K562 (cell line): ENCODE results near the gene EFNA1. TPM values are rescaled to one million over a fixed set of nuclear protein-coding genes. Genes with fewer than 3 reads are reported as not detected.

ENCODE experiments used
- ATAC-seq: fragments of 200-7000 bp; cut with Tn5 transposase; 3 replicates; pipeline ENCODE4 v1.9.1; 2020; ENCODE audit warnings: moderate library complexity
- BruUV-seq: library from RNA; stranded (reverse); fragments of 400-500 nt; replicated peaks from 2 replicates; lab custom pipeline; 2021; lab: Mats Ljungman, UMichigan
- CTCF ChIA-PET: fragments of 300-600 bp; formaldehyde crosslinking; extraction: SDS; loops from one replicate; lab custom pipeline; 2021; ENCODE audit warnings: low intra/inter-chr PET ratio; lab: Yijun Ruan, JAX
- POLR2A ChIA-PET: fragments of 300-600, 350-650 bp; sonication (Branson Sonifier 250); formaldehyde crosslinking; extraction: SDS; loops from one replicate; lab custom pipeline; 2021; ENCODE audit warnings: antibody characterized with exemption, inconsistent platforms; lab: Yijun Ruan, JAX
- DNase-seq, 4 experiments: peaks; one replicate each; pipeline versions ENCODE4 v3.0.0 to v3.0.0-alpha.2; 2011 to 2018; ENCODE audit warnings: low spot score in 3 of 4, mixed read lengths in 3 of 4; ENCODE audit errors: extremely low read depth in 1 of 4
- FAIRE-seq: peaks from 2 replicates; lab custom pipeline; 2011; peaks lifted over from hg19 to GRCh38; lab: Jason Lieb, UNC
- H2AFZ ChIP-seq: 2 replicates; pipeline ENCODE4 v1.6.0; 2011; ENCODE audit warnings: low read depth, low read length, control low read depth, inconsistent platforms
- H3K27ac ChIP-seq: fragments of 200-600 bp; 3 replicates; pipeline ENCODE4 v1.8.0; 2011; ENCODE audit warnings: low read depth, mild to moderate bottlenecking, control low read depth, inconsistent platforms, low read length, moderate library complexity, mixed read lengths; ENCODE audit errors: extremely low read depth
- H3K27me3 ChIP-seq, 2 experiments: fragments of 300-600 bp in 1 of 2; 2 replicates in 1 of 2; 3 replicates in 1 of 2; pipeline versions ENCODE4 v1.6.0 to v1.8.0; 2011; ENCODE audit warnings: inconsistent platforms in 2 of 2, low read length in 2 of 2, mild to moderate bottlenecking in 1 of 2, mixed read lengths in 1 of 2, moderate library complexity in 1 of 2; ENCODE audit not compliant: control insufficient read depth in 2 of 2, insufficient read depth in 2 of 2
- H3K36me3 ChIP-seq: fragments of 300-600 bp; 3 replicates; pipeline ENCODE4 v1.8.0; 2011; ENCODE audit warnings: mild to moderate bottlenecking, low read length, inconsistent platforms; ENCODE audit not compliant: control insufficient read depth, insufficient read depth
- H3K4me1 ChIP-seq, 2 experiments: fragments of 200-600 bp in 1 of 2; replicated peaks in 1 of 2; 2 replicates in 1 of 2; 3 replicates in 1 of 2; pipeline versions ENCODE4 v1.5.1 to v1.8.0; 2011; ENCODE audit warnings: inconsistent platforms in 2 of 2, low read length in 2 of 2, mild to moderate bottlenecking in 1 of 2, mixed read lengths in 1 of 2, moderate library complexity in 1 of 2; ENCODE audit not compliant: control insufficient read depth in 2 of 2, insufficient read depth in 2 of 2
- H3K4me2 ChIP-seq: 2 replicates; pipeline ENCODE4 v1.6.1; 2011; ENCODE audit warnings: low read length, control low read depth, inconsistent platforms, mixed read lengths; ENCODE audit not compliant: insufficient read depth
- H3K4me3 ChIP-seq: fragments of 200-600 bp; sonication (generic), shearing (Covaris generic); 2 replicates; pipeline ENCODE4 v1.5.1; 2016; ENCODE audit warnings: control low read depth, inconsistent platforms
- H3K79me2 ChIP-seq: fragments of 200-600 bp; 3 replicates; pipeline ENCODE4 v1.8.0; 2011; ENCODE audit warnings: low read length, inconsistent platforms; ENCODE audit not compliant: control insufficient read depth, insufficient read depth
- H3K9ac ChIP-seq, 2 experiments: 2 replicates each; pipeline versions ENCODE4 v1.6.0 to v1.6.1; 2011; ENCODE audit warnings: low read depth in 2 of 2, low read length in 2 of 2, control low read depth in 1 of 2, inconsistent platforms in 1 of 2, mild to moderate bottlenecking in 1 of 2, mixed read lengths in 1 of 2; ENCODE audit not compliant: insufficient read depth in 1 of 2
- H3K9me1 ChIP-seq: one replicate; pipeline ENCODE4 v1.6.0; 2011; ENCODE audit warnings: inconsistent platforms, mild to moderate bottlenecking, low read length, moderate library complexity; ENCODE audit not compliant: control insufficient read depth, insufficient read depth
- H3K9me3 ChIP-seq: replicated peaks from 2 replicates; pipeline ENCODE4 v1.5.1; 2011; ENCODE audit warnings: low read depth, low read length, inconsistent platforms; ENCODE audit not compliant: control insufficient read depth, insufficient read depth
- H4K20me1 ChIP-seq: replicated peaks from 2 replicates; pipeline ENCODE4 v1.6.1; 2011; ENCODE audit warnings: low read length, inconsistent platforms, mixed read lengths; ENCODE audit not compliant: control insufficient read depth, insufficient read depth
- BCL6 ChIP-seq: fragments of 250-450 bp; sonication (Bioruptor Pico); IDR thresholded peaks from 2 replicates; pipeline ENCODE4 v1.4.0; 2020
- FIP1L1 ChIP-seq: fragments of 200-400 bp; formaldehyde crosslinking; IDR thresholded peaks from 2 replicates; pipeline ENCODE4 v1.6.1; 2018; ENCODE audit warnings: mild to moderate bottlenecking, low read depth, low read length; ENCODE audit not compliant: poor library complexity, severe bottlenecking
- HMGN3 ChIP-seq: IDR thresholded peaks from 2 replicates; pipeline ENCODE4 v1.6.1; 2011; ENCODE audit warnings: borderline replicate concordance, low read depth, mild to moderate bottlenecking, mixed read lengths, low read length; ENCODE audit not compliant: insufficient read length; ENCODE audit errors: extremely low read depth
- MBD1 ChIP-seq: fragments of 250-450 bp; sonication (Bioruptor Pico); IDR thresholded peaks from 2 replicates; pipeline ENCODE4 v1.8.0; 2022; ENCODE audit warnings: inconsistent platforms
- MNT ChIP-seq, 2 experiments: fragments of 450-650 bp; conservative IDR thresholded peaks; 2 replicates each; pipeline ENCODE4 v1.6.1; 2017; ENCODE audit warnings: mild to moderate bottlenecking in 2 of 2, moderate library complexity in 2 of 2
- NRF1 ChIP-seq, 2 experiments: fragments of 450-650 bp; IDR thresholded peaks in 1 of 2; conservative IDR thresholded peaks in 1 of 2; 2 replicates each; pipeline ENCODE4 v1.6.1; 2014; ENCODE audit warnings: mild to moderate bottlenecking in 2 of 2
- POLR2G ChIP-seq: fragments of 200-400 bp; formaldehyde crosslinking; IDR thresholded peaks from 2 replicates; pipeline ENCODE4 v1.6.1; 2017; ENCODE audit warnings: low read depth, mild to moderate bottlenecking, antibody characterized with exemption, low read length, moderate library complexity
- RBBP5 ChIP-seq: fragments of 200-600 bp; sonication (generic); IDR thresholded peaks from 2 replicates; pipeline ENCODE4 v1.6.1; 2012; ENCODE audit warnings: borderline replicate concordance, mild to moderate bottlenecking, low read length, control low read depth, inconsistent platforms; ENCODE audit not compliant: insufficient read depth, poor library complexity, severe bottlenecking
- RBM14 ChIP-seq: fragments of 200-400 bp; formaldehyde crosslinking; IDR thresholded peaks from 2 replicates; pipeline ENCODE4 v1.6.1; 2018; ENCODE audit warnings: low read depth, mild to moderate bottlenecking, low read length, moderate library complexity, borderline replicate concordance; ENCODE audit not compliant: insufficient read depth
- USF1 ChIP-seq: sonication (generic); formaldehyde crosslinking; IDR thresholded peaks from 2 replicates; pipeline ENCODE4 v1.9.0; 2022; ENCODE audit warnings: mild to moderate bottlenecking, missing genetic modification reagents
- ZFX ChIP-seq: sonication (generic); formaldehyde crosslinking; IDR thresholded peaks from 2 replicates; pipeline ENCODE4 v1.8.0; 2022; ENCODE audit warnings: mild to moderate bottlenecking, missing genetic modification reagents, moderate library complexity
- ZKSCAN1 ChIP-seq: fragments of 150-350 bp; IDR thresholded peaks from 2 replicates; pipeline ENCODE4 v1.6.1; 2016; ENCODE audit warnings: low read depth, low read length
- WGBS: fragments of 100-300 bp; shearing (Covaris generic); methylation state at CpG from one replicate; pipeline ENCODE4 v1.1.6; 2016; ENCODE audit warnings: low coverage, mixed read lengths; ENCODE audit not compliant: insufficient coverage; ENCODE audit errors: missing lambda C conversion rate; 5-methylcytosine and 5-hydroxymethylcytosine counted together
- in situ Hi-C: fragments of 300-500 bp; cut with MboI; formaldehyde crosslinking; loops from 4 replicates; pipeline ENCODE4 v1.15.0; 2018; ENCODE audit warnings: inconsistent platforms, mixed read lengths
- intact Hi-C: fragments of 100-400 bp; cut with micrococcal nuclease; formaldehyde crosslinking; loops from 2 replicates; pipeline ENCODE4 v1.14.2; 2022
- polyA plus RNA-seq, 8 experiments: library from polyadenylated mRNA; depleted of rRNA in 4 of 8; stranded (reverse) in 5 of 8; unstranded in 3 of 8; fragments of >200 nt; fragmentation: Nextera tagmentation in 2 of 8; fragmentation: Illumina TruSeq in 1 of 8; extraction: Ambion mirVana in 2 of 8; extraction: Trizol in 1 of 8; gene quantifications; 2 replicates each; pipeline versions ENCODE4 v1.2.1 to v1.2.3, GENCODE V29; 2011 to 2014; ENCODE audit warnings: inconsistent platforms in 1 of 8, missing spikeins in 1 of 8
- total RNA-seq, 7 experiments: library from RNA; depleted of rRNA in 6 of 7; stranded (reverse); fragments of >200 nt in 6 of 7; fragmentation: Illumina TruSeq in 2 of 7; extraction: Trizol in 2 of 7; gene quantifications; 2 replicates each; pipeline versions ENCODE4 v1.2.1 to v1.2.3, GENCODE V29; 2011 to 2021; ENCODE audit warnings: low replicate concordance in 1 of 7
- TF ChIP-seq, protein P1 (sequence below), 2 experiments: IDR thresholded peaks; 2 replicates each; pipeline ENCODE4 v1.6.1; 2011; ENCODE audit warnings: borderline replicate concordance in 1 of 2, control low read depth in 1 of 2, low read depth in 1 of 2, low read length in 1 of 2, mild to moderate bottlenecking in 1 of 2, mixed read lengths in 1 of 2, moderate library complexity in 1 of 2; ENCODE audit not compliant: insufficient read depth in 1 of 2, insufficient read length in 1 of 2, poor library complexity in 1 of 2, severe bottlenecking in 1 of 2; ENCODE audit errors: extremely low read depth in 1 of 2

EFNA1 gene
- total and polyA plus RNA-seq, 9 of the 15 experiments (the other 6 are each of a cell fraction or from before 2014, with no cell fraction given) = 2.1 to 9.3 (median 3.0) TPM

- in situ Hi-C loops (no loop called here), intact Hi-C loops (no loop called here)
- POLR2A ChIA-PET = interaction anchor here (0.7 to 1.1 kb wide), 2 partner anchors 15 to 18 kb away, joined by 3 read pairs; no protein-coding TSS in a partner anchor
- H3K27ac ChIP-seq = no peak overlapping the region
- FAIRE-seq = no peak
- CTCF ChIA-PET = no interaction called here
- H3K4me2 ChIP-seq = no peak overlapping the region; the same call in 1 of the 2 replicates
- H3K4me3 ChIP-seq = no peak overlapping the region
- peak overlapping the region in 1 of 2 experiments; percentile 94; a peak in 2 of 4 replicates for H3K9ac ChIP-seq
- H2AFZ ChIP-seq = peak overlapping the region; percentile 91
- no peaks in the 10 kb centered on the region for H4K20me1 ChIP-seq
- BruUV-seq = no TSS peak
- H3K79me2 ChIP-seq = peaks cover 2% of the 10 kb centered on the region; the same call in 1 of the 3 replicates
- no peaks in the 10 kb centered on the region for H3K36me3 ChIP-seq
- H3K27me3 ChIP-seq = no peaks in the 10 kb centered on the region
- H3K9me3 ChIP-seq = no peaks in the 10 kb centered on the region
- DNase-seq = peak in 1 of 4 experiments; percentile 37
- peaks cover 44 to 58% of the 10 kb centered on the region in 2 experiments for H3K4me1 ChIP-seq
- ATAC-seq = peak; percentile 35
- H3K9me1 ChIP-seq = no peaks in the 10 kb centered on the region
- WGBS = 61% methylated on average over 35 of the region's 53 CpGs
- TF ChIP-seq FIP1L1 = peak; percentile 39
- TF ChIP-seq ZFX (CRISPR knock-in tag) = peak; percentile 33; the same call in 1 of the 2 replicates
- peak in 1 of 2 experiments; percentile 27; a peak in 1 of 4 replicates for TF ChIP-seq MNT (conservative IDR thresholded peaks at IDR 0.05)
- 0 out of 2 replicates have a peak, but pooled peaks have one; percentile 47 for TF ChIP-seq MBD1
- TF ChIP-seq, protein P1, sequence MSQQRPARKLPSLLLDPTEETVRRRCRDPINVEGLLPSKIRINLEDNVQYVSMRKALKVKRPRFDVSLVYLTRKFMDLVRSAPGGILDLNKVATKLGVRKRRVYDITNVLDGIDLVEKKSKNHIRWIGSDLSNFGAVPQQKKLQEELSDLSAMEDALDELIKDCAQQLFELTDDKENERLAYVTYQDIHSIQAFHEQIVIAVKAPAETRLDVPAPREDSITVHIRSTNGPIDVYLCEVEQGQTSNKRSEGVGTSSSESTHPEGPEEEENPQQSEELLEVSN (IDR thresholded peaks at IDR 0.05; ENCODE audit: borderline replicate concordance in 1 of 2, extremely low read depth in 1 of 2, insufficient read depth in 1 of 2, insufficient read length in 1 of 2, low read depth in 1 of 2, low read length in 1 of 2, poor library complexity in 1 of 2, severe bottlenecking in 1 of 2) = peak in 1 of 2 experiments; percentile 63
- TF ChIP-seq NRF1 (conservative IDR thresholded peaks at IDR 0.05 in 1 of 2, IDR thresholded peaks at IDR 0.05 in 1 of 2) = 0 out of 4 replicates have a peak, but pooled peaks of 1 of the 2 experiments have one; percentile 34
- no peak for TF ChIP-seq ZKSCAN1
- TF ChIP-seq BCL6 (CRISPR knock-in tag) = no peak
- TF ChIP-seq RBBP5 = peak; percentile 17
- TF ChIP-seq RBM14 = no peak
- TF ChIP-seq POLR2G = 0 out of 2 replicates have a peak, but pooled peaks have one; percentile 29
- TF ChIP-seq HMGN3 = peak; percentile 8
- TF ChIP-seq USF1 (CRISPR knock-in tag) = peak; percentile 23; the same call in 1 of the 2 replicates
Observed at GRCh38 chr1:155125946-155126555, 1.6 kb upstream of the EFNA1 start.
